HEK293 (cell line): ENCODE measurements around the gene OVOL2.

Source experiments
- ZNF629 ChIP-seq: fragments of 450-650 bp; formaldehyde crosslinking; IDR thresholded peaks from 2 replicates; pipeline ENCODE4 v1.5.1; 2017; ENCODE audit warnings: missing biosample characterization, missing genetic modification characterization
- ZNF654 ChIP-seq: fragments of 450-650 bp; formaldehyde crosslinking; IDR thresholded peaks from 2 replicates; pipeline ENCODE4 v1.5.1; 2016; ENCODE audit warnings: low read depth, missing biosample characterization, missing genetic modification characterization
- ZNF747 ChIP-seq: fragments of 450-650 bp; formaldehyde crosslinking; IDR thresholded peaks from 2 replicates; pipeline ENCODE4 v1.5.1; 2016; ENCODE audit warnings: missing biosample characterization, missing genetic modification characterization
- ZNF785 ChIP-seq: fragments of 450-650 bp; formaldehyde crosslinking; IDR thresholded peaks from 2 replicates; pipeline ENCODE4 v1.5.1; 2016; ENCODE audit warnings: missing biosample characterization, missing genetic modification characterization
- TF ChIP-seq, protein P1 (sequence below): fragments of 450-650 bp; formaldehyde crosslinking; IDR thresholded peaks from 2 replicates; pipeline ENCODE4 v1.5.1; 2016; ENCODE audit warnings: missing biosample characterization, missing genetic modification characterization

DNA sequence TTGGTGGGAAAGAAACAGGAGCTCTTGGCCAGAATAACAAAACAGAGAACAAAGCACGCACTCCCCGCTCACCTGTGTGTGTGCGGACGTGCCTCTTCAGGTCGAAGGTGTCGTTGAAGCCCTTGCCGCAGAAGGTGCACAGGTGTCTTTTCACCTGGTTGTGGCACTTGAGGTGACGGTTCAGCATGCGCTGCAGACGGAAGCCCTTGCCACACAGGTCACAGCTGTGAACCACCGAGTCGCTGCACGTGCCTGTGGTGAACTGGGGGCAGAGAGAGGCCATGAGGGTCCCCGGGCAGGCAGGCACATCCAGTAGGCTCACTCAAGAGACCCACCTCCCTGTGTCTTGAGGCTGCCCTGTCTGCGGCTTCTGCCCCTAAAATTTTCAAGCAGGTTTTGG, 16.3 kb downstream of the OVOL2 start:
- TF ChIP-seq ZNF629 (no peak), ZNF785 (no peak), ZNF747 (tag by site-specific recombination) (no peak), ZNF654 (tag by site-specific recombination) (no peak)
- TF ChIP-seq, protein P1, sequence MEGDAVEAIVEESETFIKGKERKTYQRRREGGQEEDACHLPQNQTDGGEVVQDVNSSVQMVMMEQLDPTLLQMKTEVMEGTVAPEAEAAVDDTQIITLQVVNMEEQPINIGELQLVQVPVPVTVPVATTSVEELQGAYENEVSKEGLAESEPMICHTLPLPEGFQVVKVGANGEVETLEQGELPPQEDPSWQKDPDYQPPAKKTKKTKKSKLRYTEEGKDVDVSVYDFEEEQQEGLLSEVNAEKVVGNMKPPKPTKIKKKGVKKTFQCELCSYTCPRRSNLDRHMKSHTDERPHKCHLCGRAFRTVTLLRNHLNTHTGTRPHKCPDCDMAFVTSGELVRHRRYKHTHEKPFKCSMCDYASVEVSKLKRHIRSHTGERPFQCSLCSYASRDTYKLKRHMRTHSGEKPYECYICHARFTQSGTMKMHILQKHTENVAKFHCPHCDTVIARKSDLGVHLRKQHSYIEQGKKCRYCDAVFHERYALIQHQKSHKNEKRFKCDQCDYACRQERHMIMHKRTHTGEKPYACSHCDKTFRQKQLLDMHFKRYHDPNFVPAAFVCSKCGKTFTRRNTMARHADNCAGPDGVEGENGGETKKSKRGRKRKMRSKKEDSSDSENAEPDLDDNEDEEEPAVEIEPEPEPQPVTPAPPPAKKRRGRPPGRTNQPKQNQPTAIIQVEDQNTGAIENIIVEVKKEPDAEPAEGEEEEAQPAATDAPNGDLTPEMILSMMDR (tag by site-specific recombination), result no peak
